C1 segment of cervical spinal cord (tissue), 14 donors: ENCODE data around the gene RBFOX1.
"Not testable (repeated sequence)": the region's sequence is repeated elsewhere in the genome, so short reads cannot be mapped to it uniquely, and the experiment has no call there.

ENCODE experiments used
- DNase-seq, 14 donors: peaks; one replicate each; lab custom pipeline; 2025; lab: John Stamatoyannopoulos, UW

Gene RBFOX1

DNA sequence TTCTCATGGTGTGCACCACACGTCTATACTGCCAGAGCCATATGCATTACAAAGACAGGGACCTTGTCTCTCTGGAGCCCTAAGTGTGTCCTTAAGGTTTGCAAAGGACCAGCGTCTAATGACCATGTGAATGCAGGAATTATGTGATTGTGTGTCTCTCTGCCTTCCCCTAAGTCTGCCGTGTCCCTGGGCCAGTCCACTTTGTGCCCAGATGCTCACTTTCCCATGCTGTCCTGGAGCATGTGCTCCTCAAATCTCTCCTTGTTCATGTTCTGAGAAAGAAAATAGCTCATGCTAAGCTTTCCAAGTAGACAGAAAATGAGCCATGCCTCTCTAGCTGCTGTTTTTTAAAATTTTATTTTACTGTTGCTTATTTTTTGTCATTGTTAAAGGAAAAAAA, 125.5 kb downstream of the RBFOX1 start:
- no peak for DNase-seq

DNA sequence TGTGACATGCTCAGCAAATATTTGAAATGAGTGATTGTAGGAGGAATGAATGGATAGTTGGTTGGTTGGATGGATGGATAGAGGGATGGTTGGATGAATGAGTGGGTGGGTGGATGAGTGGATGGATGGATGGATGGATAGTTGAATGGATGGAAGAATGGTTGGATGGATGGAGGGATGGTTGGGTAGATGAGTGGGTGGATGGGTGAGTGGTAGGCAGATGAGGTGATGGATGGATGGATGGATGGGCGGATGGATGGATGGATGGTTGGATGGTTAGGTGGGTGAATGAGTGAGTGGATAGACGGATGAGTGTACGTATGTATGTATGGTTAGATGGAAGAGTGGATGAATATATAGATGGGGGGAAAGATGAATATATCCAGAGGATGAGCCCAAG, 137.7 kb downstream of the RBFOX1 start:
- DNase-seq: no peak

DNA sequence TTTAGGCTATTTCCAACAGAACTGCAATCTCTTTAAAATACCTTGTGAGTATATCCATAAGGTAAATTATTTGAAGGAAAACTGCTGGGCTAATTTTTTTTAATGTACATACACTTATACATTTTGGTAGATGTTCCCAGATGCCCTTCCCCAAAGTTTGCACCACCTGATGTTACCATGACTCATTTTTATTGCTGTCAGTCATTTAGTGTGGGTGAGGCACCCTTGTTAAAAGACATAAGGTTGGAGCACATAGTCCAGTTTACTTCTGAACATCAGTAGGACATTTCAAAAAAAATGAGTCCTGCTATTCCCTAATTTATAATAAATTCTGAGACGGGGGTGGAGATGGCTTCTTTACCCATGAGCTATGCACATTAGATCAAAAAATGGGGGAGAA, 138.6 kb downstream of the RBFOX1 start:
- DNase-seq: no peak

DNA sequence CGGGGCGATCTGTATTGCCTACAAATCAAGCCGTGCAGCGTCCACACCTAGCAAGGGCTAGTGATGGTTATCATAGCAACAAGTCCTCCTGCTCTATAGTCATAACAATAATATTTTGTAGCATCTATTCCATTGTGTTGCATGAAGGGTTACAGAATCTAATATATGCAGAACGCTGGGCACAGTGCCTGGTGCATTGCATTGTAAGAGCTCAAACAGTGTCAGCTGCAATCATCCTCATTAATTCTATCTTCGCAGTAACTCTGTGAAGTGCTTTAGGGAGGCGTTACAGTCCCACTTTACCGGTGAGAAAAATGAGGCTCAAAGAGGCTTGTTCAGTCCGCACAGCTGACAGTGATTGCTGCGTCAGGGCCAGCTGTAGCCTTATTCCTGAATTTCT, 149.4 kb downstream of the RBFOX1 start:
- no peak for DNase-seq

DNA sequence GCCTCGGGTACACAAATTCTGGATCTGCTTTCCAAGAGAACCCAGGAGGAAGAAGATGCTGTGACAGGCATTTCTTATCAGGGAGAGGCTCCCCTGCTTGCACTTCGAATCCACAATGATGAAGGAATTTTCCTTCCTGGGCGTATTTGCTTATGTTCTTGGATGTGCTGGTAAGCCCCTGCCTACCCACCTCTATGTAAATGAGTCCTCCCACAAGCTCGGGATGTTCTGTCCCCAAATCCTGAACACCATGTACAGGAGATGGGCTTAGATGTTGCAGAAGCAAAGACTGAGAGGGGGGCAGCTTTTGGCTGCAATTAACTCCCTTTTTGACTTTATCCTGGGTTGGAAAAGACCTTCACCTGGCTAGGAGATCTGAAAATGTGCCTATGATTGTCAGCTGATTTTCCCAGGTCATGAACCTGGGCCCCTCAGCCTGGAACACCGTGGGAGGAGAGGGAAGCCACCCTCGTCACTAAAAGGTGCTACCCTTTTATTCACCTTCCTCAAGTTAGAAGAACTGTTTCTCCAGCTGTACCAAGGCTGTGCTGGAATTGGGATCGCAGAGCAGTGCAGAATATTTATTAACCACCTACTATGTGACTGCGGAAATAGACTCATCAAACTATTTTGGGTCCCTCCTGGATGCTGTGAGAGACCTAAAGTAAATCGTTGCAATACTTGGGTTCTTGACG, 150.1 kb downstream of the RBFOX1 start:
- no peak for DNase-seq

DNA sequence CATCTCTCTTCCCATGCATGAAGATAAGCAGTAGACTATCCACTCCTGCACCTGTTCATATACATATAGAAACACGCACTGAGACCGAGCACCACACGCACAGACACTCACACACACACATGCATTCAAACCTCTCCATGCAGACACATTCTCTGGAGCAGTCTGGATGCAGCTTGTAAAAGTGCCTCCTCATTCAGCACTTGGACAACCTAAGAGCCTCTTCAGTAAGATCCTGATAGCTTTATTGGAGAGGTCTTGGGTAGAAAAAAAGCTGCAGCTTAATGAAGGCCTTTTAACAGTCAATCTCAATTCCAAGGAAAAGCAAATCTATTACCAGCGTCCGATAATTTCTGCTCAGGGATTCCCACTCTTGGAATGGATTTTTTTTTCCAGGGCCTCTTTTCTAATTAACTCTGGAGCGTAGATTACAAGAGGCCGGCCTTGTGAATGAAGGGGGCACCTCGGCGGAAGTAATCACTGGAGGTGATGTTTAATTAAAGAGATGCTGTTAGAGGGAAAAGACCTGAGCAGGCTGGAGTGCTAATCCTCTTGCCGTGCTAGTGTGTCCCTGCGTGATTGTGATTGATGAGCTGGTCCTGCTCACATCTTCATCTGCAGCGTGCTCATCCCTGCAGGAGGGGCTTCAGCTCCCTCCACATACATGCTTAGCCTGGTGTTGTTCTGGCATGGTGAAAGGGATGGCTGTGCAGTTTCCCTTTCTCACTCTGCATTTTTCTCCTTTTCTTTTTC, 155.1 kb downstream of the RBFOX1 start:
- no peak for DNase-seq

DNA sequence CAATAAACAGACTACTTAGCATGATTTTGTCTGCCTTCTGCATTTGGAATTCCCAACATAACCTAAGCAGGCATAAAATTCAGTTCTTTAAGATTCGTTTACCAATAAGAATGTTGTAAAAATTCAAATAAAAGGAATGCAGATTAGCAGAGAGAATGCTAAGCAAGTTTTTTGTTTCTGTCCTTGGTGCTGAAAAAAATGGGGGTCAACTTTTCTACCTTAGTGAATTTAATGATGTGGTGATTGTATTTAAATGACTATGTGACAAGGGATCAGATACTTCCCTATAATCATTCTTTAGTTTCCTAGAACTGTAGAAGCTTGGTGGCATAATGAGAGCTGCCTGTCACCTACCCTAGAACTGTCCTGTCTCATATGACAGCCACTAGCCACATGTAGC, 159.5 kb downstream of the RBFOX1 start:
- DNase-seq: no peak

DNA sequence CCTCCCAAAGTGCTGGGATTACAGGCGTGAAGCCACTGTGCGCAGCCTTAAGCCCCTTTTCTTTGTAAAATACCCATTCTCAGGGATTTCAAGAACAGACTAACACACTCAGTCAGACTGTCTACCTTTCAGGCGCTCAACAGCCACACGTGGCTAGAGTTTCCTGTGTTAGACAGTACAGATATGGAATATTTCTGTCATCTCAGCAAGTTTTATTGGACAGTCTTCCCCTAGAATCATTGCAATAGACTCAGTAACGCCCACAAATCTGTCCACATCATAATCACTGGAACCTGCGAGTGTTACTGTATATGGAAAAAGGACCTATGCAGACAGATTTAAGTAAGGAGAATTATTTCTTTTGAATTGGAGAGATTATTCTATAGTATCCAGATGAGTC, 160.5 kb downstream of the RBFOX1 start:
- no peak for DNase-seq

DNA sequence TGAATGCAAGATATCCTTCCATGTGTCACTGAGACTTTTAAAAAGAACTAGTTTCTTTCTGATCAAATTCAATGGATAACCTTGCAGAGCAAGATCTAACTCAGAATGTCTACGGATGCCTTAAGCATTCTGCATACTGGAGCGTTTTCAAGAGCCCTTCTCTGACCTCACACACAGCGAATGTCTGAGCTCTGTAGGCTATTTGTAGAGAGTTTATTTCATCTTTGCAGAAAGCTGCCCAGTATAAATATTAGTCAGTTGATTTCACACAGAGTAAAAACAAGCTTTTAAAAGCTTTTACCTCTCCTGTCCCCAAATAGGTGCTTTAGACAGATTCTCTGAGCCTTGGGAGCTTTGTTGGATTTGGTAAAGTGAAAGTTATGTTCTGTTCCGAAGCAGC, 165.0 kb downstream of the RBFOX1 start:
- DNase-seq: no peak

DNA sequence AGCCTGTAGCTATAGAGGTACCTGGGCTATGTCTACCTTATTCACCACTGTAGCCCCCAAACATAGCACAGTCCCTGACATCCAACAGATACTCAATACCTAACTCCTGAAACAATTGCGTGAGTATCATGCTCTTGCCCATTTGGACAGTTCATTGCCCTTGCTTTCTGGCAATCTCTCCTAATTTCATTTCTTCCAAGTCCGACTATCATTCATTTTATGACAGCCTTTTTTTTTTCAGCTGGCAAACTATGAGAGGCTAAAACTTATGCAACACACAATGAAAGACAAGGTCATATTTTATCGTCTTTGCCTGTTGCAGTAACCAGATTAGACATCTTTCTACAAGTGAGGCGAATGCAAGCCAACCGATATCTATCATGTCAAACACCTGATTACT, 169.2 kb downstream of the RBFOX1 start:
- DNase-seq: no peak

DNA sequence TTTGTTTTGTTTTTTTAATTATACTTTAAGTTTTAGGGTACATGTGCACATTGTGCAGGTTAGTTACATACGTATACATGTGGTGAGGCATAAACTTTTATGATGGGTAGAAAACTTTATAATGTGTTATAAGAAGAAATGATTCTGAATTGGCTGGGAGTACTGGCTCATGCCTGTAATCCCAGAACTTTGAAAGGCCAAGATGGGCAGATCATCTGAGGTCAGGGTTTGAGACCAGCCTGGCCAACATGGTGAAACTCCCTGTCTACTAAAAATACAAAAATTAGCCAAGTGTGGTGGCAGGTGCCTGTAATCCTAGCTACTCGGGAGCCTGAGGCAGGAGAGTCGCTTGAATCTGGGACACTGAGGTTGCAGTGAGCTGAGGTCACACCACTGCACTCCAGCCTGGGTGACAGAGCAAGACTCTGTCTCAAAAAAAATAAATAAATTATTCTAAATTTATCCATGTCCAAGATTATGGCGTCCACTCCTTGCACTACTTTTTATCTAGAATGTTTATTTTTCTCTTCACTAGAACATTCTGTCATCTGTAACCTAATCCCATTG, 170.0 kb downstream of the RBFOX1 start:
- DNase-seq: not testable (repeated sequence)

DNA sequence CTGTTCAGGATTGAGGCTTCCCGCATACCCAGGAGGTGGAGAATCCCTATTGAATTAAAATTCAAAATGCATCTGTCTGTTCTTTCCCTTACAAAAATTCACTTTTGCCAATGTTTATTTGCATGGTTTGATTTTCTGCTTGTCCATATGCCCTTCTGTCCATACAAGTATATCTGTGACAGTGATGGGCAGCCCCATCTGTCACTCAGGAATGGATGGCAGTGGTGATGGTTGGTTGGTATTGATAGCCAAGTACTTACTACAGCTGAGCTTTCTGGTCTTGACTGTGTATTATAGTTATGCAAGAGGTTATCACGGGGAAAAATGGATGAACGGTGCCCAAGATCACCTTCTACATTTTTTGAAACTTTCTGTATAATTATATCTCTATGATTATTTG, 171.0 kb downstream of the RBFOX1 start:
- DNase-seq: no peak

DNA sequence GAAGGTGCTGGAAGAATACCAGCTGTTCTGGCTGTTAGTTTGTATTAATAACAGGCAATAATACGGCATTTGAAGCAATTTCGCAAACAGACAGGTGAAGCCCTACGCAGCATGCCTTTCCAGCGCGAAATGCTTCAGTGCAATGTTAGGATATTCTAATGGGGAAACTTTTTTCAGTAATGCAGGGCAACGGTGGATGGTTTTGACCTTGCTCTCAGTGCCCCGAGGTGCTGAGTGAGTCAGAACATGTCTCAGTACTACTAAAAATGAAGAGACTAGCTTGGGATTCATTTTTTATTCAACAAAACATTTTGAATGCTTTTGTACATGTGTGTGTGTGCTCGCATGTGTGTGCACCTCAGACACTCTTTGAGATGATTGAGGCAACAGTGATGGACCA, 172.2 kb downstream of the RBFOX1 start:
- no peak for DNase-seq

DNA sequence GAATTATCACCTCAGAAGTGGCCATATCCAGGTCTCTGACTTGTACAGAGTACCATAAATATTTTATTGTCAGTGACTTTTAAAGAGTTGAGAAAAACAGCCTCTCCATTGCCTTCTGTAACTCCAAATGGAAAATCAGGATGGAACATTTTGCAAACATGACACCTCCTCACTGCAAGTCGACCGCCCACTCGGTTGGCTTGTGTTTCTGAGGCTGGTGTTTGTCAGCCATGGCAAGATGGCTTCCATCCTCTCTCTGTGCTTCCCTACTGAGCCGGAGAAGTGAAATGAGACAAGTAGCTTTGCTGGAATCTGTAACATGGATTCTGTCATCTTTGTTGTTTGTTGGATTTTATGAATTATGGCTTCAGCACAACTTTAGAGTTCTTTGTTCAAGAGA, 172.8 kb downstream of the RBFOX1 start:
- DNase-seq: no peak

DNA sequence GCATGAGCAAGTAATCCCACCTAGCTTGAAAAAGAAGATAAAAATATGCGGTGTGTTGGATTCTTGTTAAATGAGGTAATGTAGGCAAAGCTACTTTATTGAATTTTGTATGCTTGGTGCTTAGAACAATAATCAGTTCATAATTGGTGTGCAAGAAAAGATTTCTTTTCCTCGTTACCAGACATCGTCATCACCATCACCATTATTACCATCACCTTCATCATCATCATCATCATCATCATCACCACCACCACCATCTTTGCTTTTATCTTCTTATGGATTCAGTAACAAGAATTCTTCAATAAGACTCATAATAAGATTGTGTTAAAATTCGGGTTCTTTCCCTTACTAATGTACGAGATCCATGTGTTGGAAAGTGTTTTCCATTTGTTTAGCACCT, 173.7 kb downstream of the RBFOX1 start:
- DNase-seq: no peak

DNA sequence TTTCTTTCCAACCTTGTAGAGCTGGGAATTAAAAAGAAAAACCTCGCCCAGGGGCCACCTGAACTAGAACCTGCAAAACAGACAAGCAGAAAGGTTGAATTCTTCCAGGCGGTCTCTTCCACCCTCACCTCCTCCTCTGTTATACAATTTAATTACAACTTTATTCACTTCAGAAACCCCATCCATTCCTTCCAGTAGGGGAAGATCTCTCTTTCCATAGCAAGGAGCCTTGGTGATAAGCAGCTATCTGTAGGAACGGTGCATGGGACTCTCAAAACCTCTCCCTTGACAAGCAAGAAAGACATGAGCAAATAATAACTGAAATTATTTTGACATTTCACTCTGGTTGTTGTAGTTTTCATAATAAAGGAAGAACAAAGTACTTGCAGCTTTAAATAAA, 176.0 kb downstream of the RBFOX1 start:
- no peak for DNase-seq

DNA sequence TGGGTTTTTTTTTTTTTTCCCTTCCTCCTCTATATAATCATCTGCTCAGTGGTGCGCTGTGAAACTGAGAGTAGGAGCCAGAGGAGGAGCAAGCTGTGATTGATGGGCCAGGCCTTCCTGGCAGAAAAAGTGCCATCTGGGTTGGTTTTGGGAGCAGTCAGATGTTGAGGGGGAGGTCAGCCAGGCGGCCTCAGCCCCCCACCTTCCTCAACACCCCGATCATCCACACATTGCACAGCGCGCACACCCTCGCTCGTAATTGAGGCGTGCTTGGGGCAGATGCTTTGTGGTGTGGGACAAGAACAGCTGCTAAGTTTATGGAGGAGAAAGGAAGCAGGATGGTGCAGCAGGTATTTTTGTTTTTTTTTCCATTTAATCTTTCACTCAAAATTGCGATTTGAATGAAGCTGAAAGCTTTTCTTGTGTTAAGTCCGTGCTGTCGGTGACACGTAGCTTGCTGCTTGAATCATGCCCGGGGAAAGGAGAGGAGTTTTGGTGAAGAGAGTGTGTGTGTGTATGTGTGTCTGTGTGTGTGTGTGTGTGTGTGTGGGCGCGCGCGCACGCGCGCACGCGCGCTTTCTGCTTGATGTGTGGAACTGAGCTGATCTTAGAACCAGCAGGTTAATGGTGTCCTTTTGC, 177.4 kb downstream of the RBFOX1 start:
- DNase-seq: no peak

DNA sequence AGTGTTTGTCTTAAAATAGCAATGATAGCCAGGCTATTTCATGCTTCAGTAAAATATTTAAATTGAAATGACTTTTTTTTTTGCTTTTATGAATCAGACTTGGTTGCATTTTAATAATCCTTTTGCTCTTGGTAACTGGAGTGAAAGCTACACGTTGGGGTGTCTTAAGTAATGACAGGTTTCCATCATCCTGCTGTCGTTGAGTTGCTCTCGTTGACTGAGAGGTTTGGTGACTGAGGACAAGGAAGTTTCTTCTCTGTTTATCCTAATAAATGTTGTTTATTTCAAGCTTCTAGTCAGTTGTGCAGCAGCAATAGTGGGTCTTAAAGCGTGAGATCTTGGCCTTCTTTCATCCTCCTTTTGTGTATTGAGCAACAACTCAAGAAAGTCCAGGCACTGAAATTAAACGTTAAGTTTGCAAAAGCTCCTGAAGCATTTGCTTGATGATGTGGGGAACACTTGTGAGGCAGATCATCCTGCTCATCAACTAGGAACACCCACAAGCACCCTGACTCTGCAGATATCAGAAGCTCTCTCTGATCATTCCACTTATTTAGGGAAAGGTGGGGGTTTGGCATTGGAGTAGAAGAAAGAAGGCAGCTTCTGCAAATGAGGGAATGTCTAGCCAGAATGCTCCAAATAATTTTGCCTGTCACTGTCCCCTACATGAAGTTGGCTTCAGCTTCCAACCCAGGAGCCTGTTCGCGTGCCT, 179.1 kb downstream of the RBFOX1 start:
- DNase-seq: no peak

DNA sequence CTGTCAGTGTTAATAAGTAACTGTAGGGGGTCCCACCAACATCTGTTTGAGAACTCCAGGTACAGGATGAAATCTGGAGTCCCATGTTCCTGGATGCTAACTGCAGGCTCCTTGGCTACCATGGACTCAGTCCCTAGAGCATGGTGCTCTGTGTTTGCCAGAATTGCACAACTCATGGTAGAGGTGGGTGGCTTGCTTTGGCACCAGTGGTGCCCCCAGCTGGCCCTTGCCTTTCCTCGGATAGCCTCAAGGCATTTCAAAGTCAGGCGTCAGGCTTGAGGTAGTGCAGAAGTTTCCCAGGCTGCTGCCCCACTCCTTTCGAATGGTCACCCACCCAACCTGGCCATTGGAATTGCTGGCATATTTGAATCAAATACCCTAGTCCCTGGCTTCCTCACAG, 179.9 kb downstream of the RBFOX1 start:
- DNase-seq: no peak

DNA sequence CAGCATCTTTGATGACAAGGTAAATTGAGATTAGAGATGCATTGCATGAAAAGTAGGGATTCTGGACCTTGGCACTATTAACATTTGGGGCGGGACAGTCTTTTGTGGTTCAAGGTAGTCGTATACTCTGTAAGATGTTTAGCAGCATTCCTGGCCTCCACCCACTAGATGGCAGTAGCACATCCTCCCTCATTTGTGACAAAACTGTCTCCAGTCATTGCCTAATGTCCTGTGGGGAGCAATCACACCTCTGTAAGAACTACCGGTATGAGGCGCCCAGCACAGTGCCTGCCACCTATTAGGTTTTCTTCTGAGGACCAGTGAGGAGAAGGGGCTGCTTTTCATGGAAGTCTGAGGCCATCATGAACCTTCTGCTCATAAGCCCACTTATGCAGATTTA, 180.8 kb downstream of the RBFOX1 start:
- DNase-seq: no peak

DNA sequence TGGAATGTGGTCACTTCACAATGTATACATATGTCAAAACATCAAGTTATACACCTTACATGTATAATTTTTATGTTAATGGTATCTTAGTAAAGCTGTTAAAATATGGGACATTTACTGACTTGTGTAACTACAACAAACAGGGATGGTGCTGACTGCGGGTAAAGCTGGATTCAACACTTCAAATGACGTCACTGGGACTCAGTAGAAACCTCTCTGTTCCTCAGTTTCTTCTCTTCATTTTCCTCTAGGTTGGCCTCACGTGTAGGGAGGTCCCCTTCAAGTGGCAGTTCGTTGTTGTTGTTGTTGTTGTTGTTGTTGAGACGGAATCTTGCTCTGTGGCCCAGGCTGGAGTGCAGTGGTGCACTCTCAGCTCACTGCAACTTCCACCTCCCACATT, 182.9 kb downstream of the RBFOX1 start:
- no peak for DNase-seq

DNA sequence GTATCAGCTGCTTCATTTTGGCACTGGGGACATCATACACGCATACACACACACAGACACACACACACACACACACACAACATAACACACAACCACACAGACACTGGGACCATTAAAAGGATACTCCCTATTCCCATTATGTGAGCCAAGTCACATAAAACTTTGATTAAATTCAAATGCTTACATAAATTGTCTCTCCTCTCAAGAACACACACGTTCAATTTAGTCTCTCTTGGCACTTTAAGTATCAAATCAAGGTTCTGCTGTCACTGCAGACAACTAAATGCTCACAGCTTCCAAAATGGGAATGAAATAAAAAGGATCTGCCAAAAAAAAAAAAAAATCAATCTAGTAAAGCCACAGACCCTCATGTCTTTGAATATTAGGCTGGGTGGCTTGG, 184.9 kb downstream of the RBFOX1 start:
- no peak for DNase-seq
